ENCODE data around the gene ZNF511.

Gene ZNF511

GRCh38 chr10:133277277-133277992, 31.3 kb upstream of the ZNF511 start:
- POLR2A ChIA-PET, result interaction anchor here (0.7 kb wide), 1 partner anchor 51 kb away, joined by 6 read pairs; no protein-coding TSS in a partner anchor
- H3K27ac ChIP-seq (ENCODE audit: extremely low read depth, low read depth, low read length), result no peak overlapping the region
- H3K4me1 ChIP-seq (ENCODE audit: control insufficient read depth, insufficient read depth, low read length), result no peaks in the 10 kb centered on the region
- H3K36me3 ChIP-seq (ENCODE audit: control insufficient read depth in 2 of 2, insufficient read depth in 1 of 2, low read length in 2 of 2), result peaks cover 0 to 36% of the 10 kb centered on the region in 2 experiments; a peak in 1 of 3 replicates
- TF ChIP-seq ZIC2 (tag by site-specific recombination; IDR thresholded peaks at IDR 0.05) (peak; percentile 76), BCL11A (tag by site-specific recombination; IDR thresholded peaks at IDR 0.05; ENCODE audit: low read depth) (peak; percentile 56; the same call in 1 of the 2 replicates), ZNF549 (tag by site-specific recombination; IDR thresholded peaks at IDR 0.05) (no peak), MZF1 (tag by site-specific recombination; IDR thresholded peaks at IDR 0.05; ENCODE audit: borderline replicate concordance) (no peak), ZNF658 (tag by site-specific recombination; IDR thresholded peaks at IDR 0.05) (no peak), GLI4 (tag by site-specific recombination; IDR thresholded peaks at IDR 0.05) (no peak), GLIS1 (tag by site-specific recombination; IDR thresholded peaks at IDR 0.05) (peak; percentile 59), GLIS2 (tag by site-specific recombination; IDR thresholded peaks at IDR 0.05) (0 out of 2 replicates have a peak, but pooled peaks have one; percentile 11), ZNF670 (tag by site-specific recombination; IDR thresholded peaks at IDR 0.05; ENCODE audit: low read depth) (no peak), ZNF792 (tag by site-specific recombination; IDR thresholded peaks at IDR 0.05) (no peak)
- H3K9me3 ChIP-seq (ENCODE audit: control insufficient read depth, insufficient read depth, low read depth, low read length), result no peaks in the 10 kb centered on the region
- no peak overlapping the region for H3K4me3 ChIP-seq (ENCODE audit: low read depth, low read length)
- CTCF ChIA-PET, result interaction anchor here (0.7 to 1.8 kb wide), 5 partner anchors 11 to 153 kb away, joined by 3 to 7 read pairs (median 3); no protein-coding TSS in a partner anchor

GRCh38 chr10:133277993-133278576, 30.6 kb upstream of the ZNF511 start:
- Histone ChIP-seq H3K27ac (ENCODE audit: extremely low read depth, low read depth, low read length) (no peak overlapping the region), H3K36me3 (ENCODE audit: control insufficient read depth in 2 of 2, insufficient read depth in 1 of 2, low read length in 2 of 2) (peaks cover 0 to 43% of the 10 kb centered on the region in 2 experiments; a peak in 1 of 3 replicates), H3K4me1 (ENCODE audit: control insufficient read depth, insufficient read depth, low read length) (no peaks in the 10 kb centered on the region), H3K4me3 (ENCODE audit: low read depth, low read length) (no peak overlapping the region), H3K9me3 (ENCODE audit: control insufficient read depth, insufficient read depth, low read depth, low read length) (no peaks in the 10 kb centered on the region)
- ChIA-PET CTCF (interaction anchor here (0.7 to 1.8 kb wide), 5 partner anchors 12 to 375 kb away, joined by 3 to 7 read pairs (median 3); no protein-coding TSS in a partner anchor), POLR2A (no interaction called here)
- TF ChIP-seq ZNF10 (tag by site-specific recombination; IDR thresholded peaks at IDR 0.05) (peak; percentile 34; the same call in 1 of the 2 replicates), MEIS1 (CRISPR knock-in tag; IDR thresholded peaks at IDR 0.05; ENCODE audit: borderline replicate concordance) (no peak), ZNF600 (tag by site-specific recombination; IDR thresholded peaks at IDR 0.05) (peak; percentile 72; the same call in 1 of the 2 replicates)

GRCh38 chr10:133278577-133279265, 30.0 kb upstream of the ZNF511 start:
- no peaks in the 10 kb centered on the region for H3K4me1 ChIP-seq (ENCODE audit: control insufficient read depth, insufficient read depth, low read length)
- H3K36me3 ChIP-seq (ENCODE audit: control insufficient read depth in 2 of 2, insufficient read depth in 1 of 2, low read length in 2 of 2), result peaks cover 0 to 49% of the 10 kb centered on the region in 2 experiments; a peak in 1 of 3 replicates
- no peak overlapping the region for H3K4me3 ChIP-seq (ENCODE audit: low read depth, low read length)
- H3K9me3 ChIP-seq (ENCODE audit: control insufficient read depth, insufficient read depth, low read depth, low read length), result no peaks in the 10 kb centered on the region
- TF ChIP-seq KLF17 (tag by site-specific recombination; IDR thresholded peaks at IDR 0.05) (peak; percentile 59; the same call in 1 of the 2 replicates), ZBTB21 (tag by site-specific recombination; IDR thresholded peaks at IDR 0.05) (no peak), ZBTB17 (tag by site-specific recombination; IDR thresholded peaks at IDR 0.05) (0 out of 2 replicates have a peak, but pooled peaks have one; percentile 11), KLF1 (tag by site-specific recombination; IDR thresholded peaks at IDR 0.05) (peak; percentile 53; the same call in 1 of the 2 replicates), ZFHX2 (tag by site-specific recombination; conservative IDR thresholded peaks at IDR 0.05) (peak; percentile 81), SP2 (tag by site-specific recombination; IDR thresholded peaks at IDR 0.05) (0 out of 2 replicates have a peak, but pooled peaks have one; percentile 18), ZNF202 (tag by site-specific recombination; IDR thresholded peaks at IDR 0.05; ENCODE audit: borderline replicate concordance) (no peak), ZNF600 (tag by site-specific recombination; IDR thresholded peaks at IDR 0.05) (peak; percentile 3), GLIS1 (tag by site-specific recombination; IDR thresholded peaks at IDR 0.05) (0 out of 2 replicates have a peak, but pooled peaks have one; percentile 9), ZIC2 (tag by site-specific recombination; IDR thresholded peaks at IDR 0.05) (0 out of 2 replicates have a peak, but pooled peaks have one; percentile 34), EGR2 (tag by site-specific recombination; IDR thresholded peaks at IDR 0.05; ENCODE audit: low read depth) (peak; percentile 89)
- ChIA-PET CTCF (interaction anchor here (0.7 to 1.8 kb wide), 5 partner anchors 11 to 375 kb away, joined by 3 to 7 read pairs (median 3); no protein-coding TSS in a partner anchor), POLR2A (no interaction called here)
- H3K27ac ChIP-seq (ENCODE audit: extremely low read depth, low read depth, low read length), result no peak overlapping the region

All from HEK293 (cell line).